ENCODE measurements around the gene RNF126.
A peak's percentile ranks its signal among the peaks of the same experiment; 100 is the strongest.

The RNF126 gene

DNA sequence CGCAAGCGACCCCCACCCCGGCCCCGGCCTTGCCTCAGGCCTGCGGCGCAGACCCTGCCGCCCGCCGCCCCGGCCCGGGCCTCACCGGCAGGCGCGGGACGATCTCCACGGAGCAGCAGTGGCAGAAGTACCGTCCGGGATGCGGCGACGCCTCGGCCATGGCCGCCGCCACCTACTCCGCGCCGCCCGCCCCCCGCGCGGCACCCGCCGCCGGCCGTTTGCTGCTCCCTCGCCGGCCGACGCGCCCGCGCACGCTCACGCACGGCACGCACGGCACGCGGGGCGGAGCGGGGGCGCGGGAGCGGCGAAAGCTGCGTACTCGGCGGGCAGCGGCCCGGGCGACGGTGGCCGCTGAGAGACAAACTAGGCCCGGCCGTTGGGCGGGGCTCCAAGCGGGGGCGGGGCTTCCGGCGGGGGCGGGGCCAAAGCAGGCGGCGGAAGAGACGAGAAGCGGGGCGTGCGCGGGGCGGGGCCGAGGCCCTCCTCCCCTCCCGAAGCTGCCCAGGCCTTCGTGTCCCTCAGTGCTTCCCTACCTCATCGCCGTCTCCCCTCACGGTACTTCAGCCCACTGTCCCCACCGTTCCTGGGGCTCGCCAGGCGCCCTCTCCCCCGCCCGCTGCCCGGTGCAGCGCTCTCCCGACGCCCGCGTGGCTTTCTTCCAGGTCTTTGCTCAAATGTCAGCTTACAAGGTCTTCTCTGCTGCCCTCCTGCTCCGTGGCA, at the start of gene RNF126:
Gene RNF126 (minus strand): TSS at position 253 of the 720 bp plus-strand sequence. CDS start 93 bp downstream, at position 160.
- DNase-seq (ENCODE audit: low read depth), result peak; percentile 60
- TF ChIP-seq, protein P1, sequence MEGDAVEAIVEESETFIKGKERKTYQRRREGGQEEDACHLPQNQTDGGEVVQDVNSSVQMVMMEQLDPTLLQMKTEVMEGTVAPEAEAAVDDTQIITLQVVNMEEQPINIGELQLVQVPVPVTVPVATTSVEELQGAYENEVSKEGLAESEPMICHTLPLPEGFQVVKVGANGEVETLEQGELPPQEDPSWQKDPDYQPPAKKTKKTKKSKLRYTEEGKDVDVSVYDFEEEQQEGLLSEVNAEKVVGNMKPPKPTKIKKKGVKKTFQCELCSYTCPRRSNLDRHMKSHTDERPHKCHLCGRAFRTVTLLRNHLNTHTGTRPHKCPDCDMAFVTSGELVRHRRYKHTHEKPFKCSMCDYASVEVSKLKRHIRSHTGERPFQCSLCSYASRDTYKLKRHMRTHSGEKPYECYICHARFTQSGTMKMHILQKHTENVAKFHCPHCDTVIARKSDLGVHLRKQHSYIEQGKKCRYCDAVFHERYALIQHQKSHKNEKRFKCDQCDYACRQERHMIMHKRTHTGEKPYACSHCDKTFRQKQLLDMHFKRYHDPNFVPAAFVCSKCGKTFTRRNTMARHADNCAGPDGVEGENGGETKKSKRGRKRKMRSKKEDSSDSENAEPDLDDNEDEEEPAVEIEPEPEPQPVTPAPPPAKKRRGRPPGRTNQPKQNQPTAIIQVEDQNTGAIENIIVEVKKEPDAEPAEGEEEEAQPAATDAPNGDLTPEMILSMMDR (IDR thresholded peaks at IDR 0.05; ENCODE audit: low read depth, low read length, missing control alignments), result no peak
- in situ Hi-C loops (cut with HindIII; ENCODE audit: low sequenced_read_pairs), result no loop called here
- peak within 1 kb of the TSS; percentile 90 for H3K4me3 ChIP-seq (ENCODE audit: low read depth, low read length)

DNA sequence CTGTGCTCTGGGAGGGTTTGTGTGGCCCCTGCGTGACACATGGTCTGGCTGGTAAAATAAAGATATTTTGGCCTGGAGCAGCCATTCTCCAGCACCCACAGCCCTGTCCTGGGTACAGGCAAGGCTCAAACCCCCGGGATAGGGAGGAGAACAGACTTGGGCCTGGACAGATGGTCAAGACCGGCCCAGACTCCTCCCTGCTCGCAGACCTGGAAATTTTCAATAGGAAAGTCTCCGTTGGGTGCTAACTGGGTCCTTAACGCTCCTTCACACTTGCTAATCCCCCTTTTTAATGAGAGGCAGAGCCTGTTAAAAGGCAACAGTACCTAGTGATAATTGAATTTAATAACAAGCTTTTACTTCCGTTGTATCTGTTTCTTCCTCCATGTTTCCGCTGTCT, 48.2 kb upstream of the RNF126 start:
- no peak for DNase-seq (ENCODE audit: low read depth)
- no peak overlapping the region for H3K4me3 ChIP-seq (ENCODE audit: low read depth, low read length)
- in situ Hi-C loops (cut with HindIII; ENCODE audit: low sequenced_read_pairs), result no loop called here
- TF ChIP-seq, protein P1 (IDR thresholded peaks at IDR 0.05; ENCODE audit: low read depth, low read length, missing control alignments), result no peak

DNA sequence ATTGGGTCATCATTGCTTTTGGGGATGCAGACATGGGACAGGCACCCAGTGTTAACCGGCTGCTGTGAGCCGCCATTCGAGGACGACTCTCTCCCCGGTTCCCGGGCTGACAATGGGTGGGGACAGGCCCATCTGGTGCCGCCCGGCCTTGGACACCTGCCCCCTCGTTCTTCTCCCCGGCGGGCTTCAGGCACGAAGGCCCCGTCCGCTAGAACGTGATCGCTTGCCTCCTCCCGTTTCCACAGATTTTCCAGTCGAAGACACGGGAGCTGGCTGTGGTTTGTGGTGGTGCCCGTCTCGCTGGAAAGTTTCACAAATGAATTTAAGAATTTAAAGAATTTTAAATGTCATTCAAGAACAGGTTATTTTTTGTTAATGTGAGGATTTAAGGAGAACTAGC, 47.8 kb upstream of the RNF126 start:
- in situ Hi-C loops (cut with HindIII; ENCODE audit: low sequenced_read_pairs), result no loop called here
- H3K4me3 ChIP-seq (ENCODE audit: low read depth, low read length), result peak overlapping the region; percentile 64
- peak; percentile 61 for DNase-seq (ENCODE audit: low read depth)
- TF ChIP-seq, protein P1 (IDR thresholded peaks at IDR 0.05; ENCODE audit: low read depth, low read length, missing control alignments), result no peak

DNA sequence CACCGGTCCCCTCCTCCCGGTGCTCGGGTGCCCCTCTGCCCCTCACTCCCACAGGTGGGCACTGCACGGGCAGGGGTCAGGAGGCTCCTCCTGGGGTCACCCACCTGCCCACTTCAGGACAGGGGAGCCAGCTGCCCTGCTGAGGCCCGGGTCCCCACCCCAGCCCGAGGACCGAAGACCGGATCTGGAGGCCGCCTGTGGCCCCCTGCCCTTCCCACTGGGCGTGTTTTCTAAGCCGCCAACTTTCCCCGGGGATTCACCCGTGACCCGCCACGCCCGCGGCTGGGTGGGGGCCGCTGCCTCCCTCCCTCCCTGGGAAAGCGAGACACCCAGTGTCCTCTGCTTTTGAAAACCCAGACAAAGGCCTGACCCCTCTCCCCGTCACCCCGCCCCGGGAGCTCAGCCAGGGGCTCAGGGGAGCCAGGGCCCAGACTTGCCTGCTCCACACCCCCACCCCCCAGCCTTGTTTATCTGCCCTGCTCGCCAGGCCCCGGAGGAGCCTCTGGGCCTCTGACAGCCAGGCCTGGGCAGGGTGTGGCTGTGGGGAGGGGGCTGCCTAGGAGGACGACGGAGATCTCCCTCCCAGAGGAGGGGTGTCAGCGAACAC, 47.1 kb upstream of the RNF126 start:
- TF ChIP-seq, protein P1 (IDR thresholded peaks at IDR 0.05; ENCODE audit: low read depth, low read length, missing control alignments), result no peak
- H3K4me3 ChIP-seq (ENCODE audit: low read depth, low read length), result peak overlapping the region; percentile 64
- in situ Hi-C loops (cut with HindIII; ENCODE audit: low sequenced_read_pairs), result no loop called here
- no peak for DNase-seq (ENCODE audit: low read depth)

DNA sequence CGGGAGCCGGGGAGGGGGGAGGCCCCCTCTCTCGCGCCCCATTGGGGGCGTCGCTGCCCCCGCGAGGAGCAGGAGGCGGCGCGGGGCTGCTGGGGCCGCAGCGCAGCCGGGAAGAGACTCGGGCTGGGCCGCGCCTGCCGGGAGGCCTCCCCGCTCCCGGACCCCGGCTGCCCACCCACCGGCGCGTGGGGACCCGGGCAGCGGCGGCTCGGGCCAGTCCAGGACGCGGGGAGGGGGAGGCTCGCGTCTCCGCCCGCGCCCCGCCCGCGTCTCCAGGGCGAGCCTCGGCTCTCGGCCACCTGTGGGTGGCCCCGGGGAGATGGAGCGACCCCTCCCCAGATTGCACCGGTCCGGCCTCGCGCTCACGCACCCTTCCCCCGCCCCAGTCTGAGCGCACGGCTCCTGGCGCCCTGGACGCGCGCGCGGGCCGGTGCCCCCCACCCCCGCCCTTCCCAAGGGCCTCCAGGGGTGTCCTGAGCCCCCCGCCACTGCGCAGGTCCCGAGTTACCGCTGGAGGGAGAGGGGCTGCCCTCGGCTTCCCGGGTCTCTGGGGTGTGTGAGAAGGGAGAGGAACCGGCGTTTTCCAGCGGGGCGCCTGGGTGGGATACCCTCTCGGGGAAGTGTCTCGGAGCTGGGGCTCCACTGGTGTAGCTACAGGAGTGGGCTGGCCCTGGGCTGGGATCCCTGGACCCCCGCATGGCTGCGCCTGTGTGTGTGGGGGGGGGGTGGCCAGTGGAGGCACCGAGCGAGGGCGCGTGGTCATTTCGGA, 46.4 kb upstream of the RNF126 start:
- H3K4me3 ChIP-seq (ENCODE audit: low read depth, low read length), result peak overlapping the region; percentile 64
- DNase-seq (ENCODE audit: low read depth), result no peak
- TF ChIP-seq, protein P1 (IDR thresholded peaks at IDR 0.05; ENCODE audit: low read depth, low read length, missing control alignments), result no peak
- in situ Hi-C loops (cut with HindIII; ENCODE audit: low sequenced_read_pairs), result no loop called here

All from astrocyte of the cerebellum (primary cell).